ENCODE data around the gene B4GALT2.

DNA sequence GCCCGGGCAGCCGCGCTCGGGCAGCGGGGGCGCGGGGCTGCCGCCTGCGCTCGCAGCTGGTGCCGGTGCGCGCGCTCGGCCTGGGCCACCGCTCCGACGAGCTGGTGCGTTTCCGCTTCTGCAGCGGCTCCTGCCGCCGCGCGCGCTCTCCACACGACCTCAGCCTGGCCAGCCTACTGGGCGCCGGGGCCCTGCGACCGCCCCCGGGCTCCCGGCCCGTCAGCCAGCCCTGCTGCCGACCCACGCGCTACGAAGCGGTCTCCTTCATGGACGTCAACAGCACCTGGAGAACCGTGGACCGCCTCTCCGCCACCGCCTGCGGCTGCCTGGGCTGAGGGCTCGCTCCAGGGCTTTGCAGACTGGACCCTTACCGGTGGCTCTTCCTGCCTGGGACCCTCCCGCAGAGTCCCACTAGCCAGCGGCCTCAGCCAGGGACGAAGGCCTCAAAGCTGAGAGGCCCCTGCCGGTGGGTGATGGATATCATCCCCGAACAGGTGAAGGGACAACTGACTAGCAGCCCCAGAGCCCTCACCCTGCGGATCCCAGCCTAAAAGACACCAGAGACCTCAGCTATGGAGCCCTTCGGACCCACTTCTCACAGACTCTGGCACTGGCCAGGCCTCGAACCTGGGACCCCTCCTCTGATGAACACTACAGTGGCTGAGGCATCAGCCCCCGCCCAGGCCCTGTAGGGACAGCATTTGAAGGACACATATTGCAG, 42.4 kb upstream of the B4GALT2 start:
- TF ChIP-seq, protein P1, sequence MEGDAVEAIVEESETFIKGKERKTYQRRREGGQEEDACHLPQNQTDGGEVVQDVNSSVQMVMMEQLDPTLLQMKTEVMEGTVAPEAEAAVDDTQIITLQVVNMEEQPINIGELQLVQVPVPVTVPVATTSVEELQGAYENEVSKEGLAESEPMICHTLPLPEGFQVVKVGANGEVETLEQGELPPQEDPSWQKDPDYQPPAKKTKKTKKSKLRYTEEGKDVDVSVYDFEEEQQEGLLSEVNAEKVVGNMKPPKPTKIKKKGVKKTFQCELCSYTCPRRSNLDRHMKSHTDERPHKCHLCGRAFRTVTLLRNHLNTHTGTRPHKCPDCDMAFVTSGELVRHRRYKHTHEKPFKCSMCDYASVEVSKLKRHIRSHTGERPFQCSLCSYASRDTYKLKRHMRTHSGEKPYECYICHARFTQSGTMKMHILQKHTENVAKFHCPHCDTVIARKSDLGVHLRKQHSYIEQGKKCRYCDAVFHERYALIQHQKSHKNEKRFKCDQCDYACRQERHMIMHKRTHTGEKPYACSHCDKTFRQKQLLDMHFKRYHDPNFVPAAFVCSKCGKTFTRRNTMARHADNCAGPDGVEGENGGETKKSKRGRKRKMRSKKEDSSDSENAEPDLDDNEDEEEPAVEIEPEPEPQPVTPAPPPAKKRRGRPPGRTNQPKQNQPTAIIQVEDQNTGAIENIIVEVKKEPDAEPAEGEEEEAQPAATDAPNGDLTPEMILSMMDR (IDR thresholded peaks at IDR 0.05): peak in 2 of 7 experiments; percentile 5 to 11
- no peak for TF ChIP-seq EP300 (IDR thresholded peaks at IDR 0.05)
- TF ChIP-seq POLR2A (IDR thresholded peaks at IDR 0.05): no peak
- TF ChIP-seq POLR2AphosphoS5 (IDR thresholded peaks at IDR 0.05): no peak
